GM19468 (cell line): ENCODE data around the gene LCE3A.
"Not testable (repeated sequence)": the region's sequence is repeated elsewhere in the genome, so short reads cannot be mapped to it uniquely, and the experiment has no call there.

Experiments used
- ATAC-seq: cut with Tn5 transposase; IDR thresholded peaks from one replicate; pipeline ENCODE4 v1.9.1; 2021; ENCODE audit warnings: mild to moderate bottlenecking, moderate library complexity, moderate number of reproducible peaks; ENCODE audit not compliant: unreplicated experiment; ENCODE audit errors: extremely low read depth

Gene LCE3A

GRCh38 chr1:152579526-152579925, 43.4 kb downstream of the LCE3A start:
- ATAC-seq = not testable (repeated sequence)

- ATAC-seq = no peak
Observed at GRCh38 chr1:152577168-152577567, 45.7 kb downstream of the LCE3A start.
